Keratinocyte (primary cell): ENCODE results near the gene PDZRN4. TPM values are rescaled to one million over a fixed set of nuclear protein-coding genes. Genes with fewer than 3 reads are reported as not detected.

Source experiments
- DNase-seq: peaks from one replicate; pipeline ENCODE4 v3.0.0-alpha.2; 2011; ENCODE audit warnings: low read depth, missing footprints, low spot score
- FAIRE-seq: peaks from 2 replicates; lab custom pipeline; 2011; peaks lifted over from hg19 to GRCh38; lab: Jason Lieb, UNC
- H2AFZ ChIP-seq: 2 replicates; pipeline ENCODE4 v1.6.0; 2012; ENCODE audit warnings: low read length, control low read depth, inconsistent platforms; ENCODE audit not compliant: control insufficient read depth
- H3K27ac ChIP-seq: 2 replicates; pipeline ENCODE4 v1.5.1; 2011; ENCODE audit warnings: low read length; ENCODE audit not compliant: control insufficient read depth, insufficient read depth
- H3K27me3 ChIP-seq: 3 replicates; pipeline ENCODE4 v1.6.0; 2011; ENCODE audit warnings: low read length; ENCODE audit not compliant: control insufficient read depth, insufficient read depth; ENCODE audit errors: extremely low read depth
- H3K36me3 ChIP-seq, 2 experiments: 2 replicates in 1 of 2; 3 replicates in 1 of 2; pipeline ENCODE4 v1.5.1; 2011; ENCODE audit warnings: low read length in 2 of 2, mild to moderate bottlenecking in 1 of 2; ENCODE audit not compliant: control insufficient read depth in 2 of 2, insufficient read depth in 2 of 2; ENCODE audit errors: extremely low read depth in 1 of 2
- H3K4me1 ChIP-seq: 3 replicates; pipeline ENCODE4 v1.5.1; 2011; ENCODE audit warnings: low read length; ENCODE audit not compliant: control insufficient read depth, insufficient read depth; ENCODE audit errors: extremely low read depth
- H3K4me2 ChIP-seq: 3 replicates; pipeline ENCODE4 v1.6.0; 2011; ENCODE audit warnings: low read depth, low read length; ENCODE audit not compliant: control insufficient read depth, insufficient read depth; ENCODE audit errors: extremely low read depth
- H3K4me3 ChIP-seq, 3 experiments: fragments of 200-600 bp in 1 of 3; sonication (generic) in 1 of 3; 2 replicates in 2 of 3; 3 replicates in 1 of 3; pipeline ENCODE4 v1.5.1; 2011 to 2016; ENCODE audit warnings: low read length in 3 of 3, mild to moderate bottlenecking in 3 of 3, control low read depth in 2 of 3, inconsistent platforms in 1 of 3, low read depth in 1 of 3, mixed read lengths in 1 of 3, mixed run types in 1 of 3, moderate library complexity in 1 of 3; ENCODE audit not compliant: control insufficient read depth in 2 of 3, insufficient read depth in 2 of 3; ENCODE audit errors: extremely low read depth in 1 of 3
- H3K79me2 ChIP-seq: 2 replicates; pipeline ENCODE4 v1.6.0; 2012; ENCODE audit warnings: low read length; ENCODE audit not compliant: control insufficient read depth, insufficient read depth
- H3K9ac ChIP-seq: 3 replicates; pipeline ENCODE4 v1.6.0; 2011; ENCODE audit warnings: low read length; ENCODE audit not compliant: control insufficient read depth, insufficient read depth; ENCODE audit errors: extremely low read depth
- H3K9me1 ChIP-seq: 3 replicates; pipeline ENCODE4 v1.6.0; 2011; ENCODE audit warnings: low read length; ENCODE audit not compliant: control insufficient read depth, insufficient read depth; ENCODE audit errors: extremely low read depth
- H3K9me3 ChIP-seq: 2 replicates; pipeline ENCODE4 v1.5.1; 2012; ENCODE audit warnings: low read depth, low read length; ENCODE audit not compliant: control insufficient read depth
- H4K20me1 ChIP-seq: 3 replicates; pipeline ENCODE4 v1.6.0; 2011; ENCODE audit warnings: low read length; ENCODE audit not compliant: control insufficient read depth, insufficient read depth; ENCODE audit errors: extremely low read depth
- CTCF ChIP-seq, 3 experiments: IDR thresholded peaks in 1 of 3; conservative IDR thresholded peaks in 1 of 3; optimal IDR thresholded peaks in 1 of 3; 2 replicates in 2 of 3; 3 replicates in 1 of 3; pipeline versions ENCODE3 to v1.5.1; 2011; ENCODE audit warnings: low read length in 3 of 3, mild to moderate bottlenecking in 3 of 3, moderate library complexity in 2 of 3, control low read depth in 1 of 3, inconsistent platforms in 1 of 3; ENCODE audit not compliant: insufficient read depth in 2 of 3; ENCODE audit errors: extremely low read depth in 1 of 3
- EZH2 ChIP-seq: IDR thresholded peaks from one replicate; pipeline ENCODE4 v1.6.1; 2012; ENCODE audit warnings: inconsistent platforms, mild to moderate bottlenecking, low read length, moderate library complexity
- dilution Hi-C: fragments of 300-500 bp; cut with MboI; formaldehyde crosslinking; loops from one replicate; pipeline ENCODE4 v1.7.0; 2020; ENCODE audit warnings: low sequenced_read_pairs; ENCODE audit not compliant: extremely low pct_ligation_motif_present
- polyA plus RNA-seq, 5 experiments: library from polyadenylated mRNA; depleted of rRNA in 3 of 5; stranded (reverse) in 3 of 5; stranded (forward) in 1 of 5; unstranded in 1 of 5; fragments of >200 nt; gene quantifications; 1 replicate in 1 of 5; 2 replicates in 3 of 5; 3 replicates in 1 of 5; pipeline versions ENCODE4 v1.2.1 to v1.2.3, GENCODE V29; 2011 to 2012; ENCODE audit warnings: missing spikeins in 2 of 5, low read depth in 1 of 5, low replicate concordance in 1 of 5

PDZRN4 gene
- polyA plus RNA-seq, 1 donor (not counting 4 experiments of a cell fraction or from before 2014, with no cell fraction given) = not detected

GRCh38 chr12:41439801-41440200 is 251.7 kb downstream of the PDZRN4 start:
- H2AFZ ChIP-seq = no peak overlapping the region
- no peaks in the 10 kb centered on the region for H3K79me2 ChIP-seq
- FAIRE-seq (no peak), DNase-seq (no peak)
- no peak overlapping the region for H3K9ac ChIP-seq
- no peaks in the 10 kb centered on the region for H3K9me3 ChIP-seq
- H4K20me1 ChIP-seq = no peaks in the 10 kb centered on the region
- no peak overlapping the region for H3K4me2 ChIP-seq
- H3K4me1 ChIP-seq = no peaks in the 10 kb centered on the region
- H3K27ac ChIP-seq = no peak overlapping the region
- TF ChIP-seq CTCF (optimal IDR thresholded peaks at IDR 0.05 in 1 of 3, IDR thresholded peaks at IDR 0.05 in 1 of 3, conservative IDR thresholded peaks at IDR 0.05 in 1 of 3; ENCODE audit: extremely low read depth in 1 of 3, insufficient read depth in 2 of 3, low read length in 3 of 3) (no peak), EZH2 (no peak)
- H3K4me3 ChIP-seq = no peak overlapping the region
- H3K9me1 ChIP-seq = no peaks in the 10 kb centered on the region
- dilution Hi-C loops = no loop called here
- H3K27me3 ChIP-seq = no peaks in the 10 kb centered on the region
- H3K36me3 ChIP-seq = no peaks in the 10 kb centered on the region

GRCh38 chr12:41441180-41441579 is 253.1 kb downstream of the PDZRN4 start:
- no peaks in the 10 kb centered on the region for H4K20me1 ChIP-seq
- H3K9me3 ChIP-seq = no peaks in the 10 kb centered on the region
- H3K36me3 ChIP-seq = no peaks in the 10 kb centered on the region
- dilution Hi-C loops = no loop called here
- H2AFZ ChIP-seq = no peak overlapping the region
- FAIRE-seq (no peak), DNase-seq (no peak)
- no peaks in the 10 kb centered on the region for H3K79me2 ChIP-seq
- H3K9me1 ChIP-seq = no peaks in the 10 kb centered on the region
- no peaks in the 10 kb centered on the region for H3K27me3 ChIP-seq
- no peak for TF ChIP-seq CTCF (optimal IDR thresholded peaks at IDR 0.05 in 1 of 3, IDR thresholded peaks at IDR 0.05 in 1 of 3, conservative IDR thresholded peaks at IDR 0.05 in 1 of 3; ENCODE audit: extremely low read depth in 1 of 3, insufficient read depth in 2 of 3, low read length in 3 of 3)
- no peak for TF ChIP-seq EZH2
- no peak overlapping the region for H3K9ac ChIP-seq
- H3K4me1 ChIP-seq = no peaks in the 10 kb centered on the region
- H3K4me2 ChIP-seq = no peak overlapping the region
- no peak overlapping the region for H3K27ac ChIP-seq
- H3K4me3 ChIP-seq = no peak overlapping the region
